Measurements from ENCODE around the gene IGF1. TPM values are rescaled to one million over a fixed set of nuclear protein-coding genes. Genes with fewer than 3 reads are reported as not detected.

The IGF1 gene
- total RNA-seq, 2 donors from 2014 or later, result 15.8 to 44.8 TPM

DNA sequence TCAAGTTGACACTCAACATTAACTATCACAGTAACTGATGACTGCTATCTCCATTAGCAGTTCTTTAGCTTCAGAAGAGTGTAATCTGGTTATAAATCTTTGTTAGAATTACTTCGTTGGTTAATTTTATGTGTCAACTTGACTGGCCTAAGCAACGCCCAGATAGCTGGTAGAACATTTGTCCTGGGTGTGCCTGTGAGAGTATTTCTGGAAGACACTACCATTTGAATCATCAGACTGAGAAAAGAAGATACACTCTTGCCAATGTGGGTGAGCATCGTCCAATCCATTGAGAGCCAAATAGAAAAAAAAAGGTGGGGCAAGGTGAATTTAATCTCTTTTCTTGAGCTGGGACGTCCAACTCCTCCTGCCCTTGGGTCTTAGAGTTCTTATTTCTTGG lies 129.0 kb downstream of the IGF1 start:
- H3K36me3 ChIP-seq (replicated peaks in 1 of 2; ENCODE audit: insufficient read depth in 1 of 2, low read depth in 2 of 2), result no peaks in the 10 kb centered on the region
- 76 to 84% methylated on average over 4 of the region's 4 CpGs for WGBS, 2 donors
- H3K27me3 ChIP-seq, result no peaks in the 10 kb centered on the region
- H3K4me1 ChIP-seq, result no peaks in the 10 kb centered on the region
- ATAC-seq (no peak), DNase-seq (no peak)
- no peak overlapping the region for H3K4me3 ChIP-seq
- peaks cover 0 to 8% (median 0%) of the 10 kb centered on the region in 3 donors for H3K9me3 ChIP-seq
- no peak overlapping the region for H3K27ac ChIP-seq
- TF ChIP-seq POLR2A (IDR thresholded peaks at IDR 0.05), result no peak
- TF ChIP-seq, protein P1, sequence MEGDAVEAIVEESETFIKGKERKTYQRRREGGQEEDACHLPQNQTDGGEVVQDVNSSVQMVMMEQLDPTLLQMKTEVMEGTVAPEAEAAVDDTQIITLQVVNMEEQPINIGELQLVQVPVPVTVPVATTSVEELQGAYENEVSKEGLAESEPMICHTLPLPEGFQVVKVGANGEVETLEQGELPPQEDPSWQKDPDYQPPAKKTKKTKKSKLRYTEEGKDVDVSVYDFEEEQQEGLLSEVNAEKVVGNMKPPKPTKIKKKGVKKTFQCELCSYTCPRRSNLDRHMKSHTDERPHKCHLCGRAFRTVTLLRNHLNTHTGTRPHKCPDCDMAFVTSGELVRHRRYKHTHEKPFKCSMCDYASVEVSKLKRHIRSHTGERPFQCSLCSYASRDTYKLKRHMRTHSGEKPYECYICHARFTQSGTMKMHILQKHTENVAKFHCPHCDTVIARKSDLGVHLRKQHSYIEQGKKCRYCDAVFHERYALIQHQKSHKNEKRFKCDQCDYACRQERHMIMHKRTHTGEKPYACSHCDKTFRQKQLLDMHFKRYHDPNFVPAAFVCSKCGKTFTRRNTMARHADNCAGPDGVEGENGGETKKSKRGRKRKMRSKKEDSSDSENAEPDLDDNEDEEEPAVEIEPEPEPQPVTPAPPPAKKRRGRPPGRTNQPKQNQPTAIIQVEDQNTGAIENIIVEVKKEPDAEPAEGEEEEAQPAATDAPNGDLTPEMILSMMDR (IDR thresholded peaks at IDR 0.05), result no peak
- intact Hi-C loops (cut with DNase I), result no loop called here

DNA sequence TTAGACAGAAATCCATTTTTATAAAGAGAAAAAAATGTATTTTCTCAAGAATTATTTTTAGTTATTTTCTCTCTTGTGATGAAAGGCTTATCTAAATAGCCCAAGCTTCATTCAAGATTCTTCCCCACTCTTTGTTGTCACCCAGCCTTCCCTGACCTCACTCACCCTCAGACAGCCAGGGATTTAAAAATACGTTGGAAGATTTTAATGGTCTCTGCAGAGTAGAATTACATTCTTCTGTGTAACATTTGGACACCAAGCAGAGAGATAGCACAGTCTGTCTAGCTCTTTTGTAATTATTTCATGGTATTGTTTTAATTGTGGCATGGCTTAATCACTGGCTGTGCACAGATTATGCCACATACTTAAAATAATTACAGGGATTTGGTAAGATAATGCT lies 130.3 kb downstream of the IGF1 start:
- Histone ChIP-seq H3K36me3 (replicated peaks in 1 of 2; ENCODE audit: insufficient read depth in 1 of 2, low read depth in 2 of 2) (no peaks in the 10 kb centered on the region), H3K27me3 (no peaks in the 10 kb centered on the region), H3K27ac (no peak overlapping the region), H3K4me1 (no peaks in the 10 kb centered on the region), H3K4me3 (no peak overlapping the region), H3K9me3 (peaks cover 0 to 8% (median 0%) of the 10 kb centered on the region in 3 donors)
- TF ChIP-seq, protein P1 (IDR thresholded peaks at IDR 0.05), result no peak
- no peak for TF ChIP-seq POLR2A (IDR thresholded peaks at IDR 0.05)
- DNase-seq (no peak), ATAC-seq (no peak)
- 34 to 47% methylated on average over 1 of the region's 1 CpG for WGBS, 2 donors
- intact Hi-C loops (cut with DNase I), result no loop called here

DNA sequence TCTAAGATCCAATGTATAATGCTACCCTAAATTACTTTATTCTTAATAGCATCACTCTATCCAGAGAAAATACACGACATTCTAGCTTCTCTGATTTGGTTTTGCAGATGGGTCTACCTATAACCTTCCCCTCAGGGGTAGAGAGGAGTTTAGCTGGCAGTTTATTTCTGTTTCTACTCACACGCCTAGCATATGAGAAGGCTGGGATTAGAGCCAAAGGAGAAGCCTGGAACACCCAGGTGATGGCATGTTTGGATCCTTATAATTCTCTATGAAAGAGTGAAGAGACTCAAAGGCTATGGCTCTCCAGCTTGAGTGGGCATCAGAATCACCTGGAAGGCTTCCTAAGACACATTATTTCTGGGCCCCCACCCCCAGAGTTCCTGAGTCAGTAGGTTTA lies 131.3 kb downstream of the IGF1 start:
- Histone ChIP-seq H3K27me3 (no peaks in the 10 kb centered on the region), H3K4me3 (no peak overlapping the region), H3K36me3 (replicated peaks in 1 of 2; ENCODE audit: insufficient read depth in 1 of 2, low read depth in 2 of 2) (no peaks in the 10 kb centered on the region), H3K27ac (no peak overlapping the region), H3K9me3 (peaks cover 0 to under 1% (median 0%) of the 10 kb centered on the region in 3 donors), H3K4me1 (peaks cover 5% of the 10 kb centered on the region)
- DNase-seq (no peak), ATAC-seq (no peak)
- TF ChIP-seq, protein P1 (IDR thresholded peaks at IDR 0.05), result no peak
- TF ChIP-seq POLR2A (IDR thresholded peaks at IDR 0.05), result no peak
- intact Hi-C loops (cut with DNase I), result no loop called here
- 74 to 83% methylated on average over 2 of the region's 2 CpGs for WGBS, 2 donors

DNA sequence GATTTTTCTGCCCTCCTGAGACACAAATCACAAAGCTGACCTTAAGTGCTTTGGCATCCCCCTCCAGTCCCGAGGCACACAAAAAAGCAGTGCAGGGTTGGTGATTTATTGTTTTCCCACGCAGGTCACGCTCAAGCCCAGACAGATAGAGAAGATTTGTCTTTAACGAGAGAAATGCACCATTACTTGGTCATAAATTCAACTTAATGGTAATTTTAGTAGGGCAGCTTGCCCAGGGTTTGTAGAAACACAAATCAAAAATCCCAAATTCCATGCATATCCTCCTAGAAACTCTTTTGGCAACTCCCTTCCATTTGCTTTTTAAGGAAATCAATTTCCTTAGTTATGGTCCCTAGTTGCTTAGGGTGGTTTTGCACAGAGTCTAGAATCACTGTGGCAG lies 132.6 kb downstream of the IGF1 start:
- intact Hi-C loops (cut with DNase I), result no loop called here
- Histone ChIP-seq H3K36me3 (replicated peaks in 1 of 2; ENCODE audit: insufficient read depth in 1 of 2, low read depth in 2 of 2) (no peaks in the 10 kb centered on the region), H3K4me1 (peaks cover 17% of the 10 kb centered on the region), H3K9me3 (no peaks in the 10 kb centered on the region), H3K27me3 (no peaks in the 10 kb centered on the region), H3K4me3 (no peak overlapping the region), H3K27ac (no peak overlapping the region)
- 71 to 75% methylated on average over 4 of the region's 4 CpGs for WGBS, 2 donors
- TF ChIP-seq, protein P1 (IDR thresholded peaks at IDR 0.05), result no peak
- no peak for TF ChIP-seq POLR2A (IDR thresholded peaks at IDR 0.05)
- DNase-seq (no peak), ATAC-seq (no peak)
